Measurements from ENCODE around the gene GAD2.
"Not testable (repeated sequence)": the region's sequence is repeated elsewhere in the genome, so short reads cannot be mapped to it uniquely, and the experiment has no call there.

Gene GAD2

DNA sequence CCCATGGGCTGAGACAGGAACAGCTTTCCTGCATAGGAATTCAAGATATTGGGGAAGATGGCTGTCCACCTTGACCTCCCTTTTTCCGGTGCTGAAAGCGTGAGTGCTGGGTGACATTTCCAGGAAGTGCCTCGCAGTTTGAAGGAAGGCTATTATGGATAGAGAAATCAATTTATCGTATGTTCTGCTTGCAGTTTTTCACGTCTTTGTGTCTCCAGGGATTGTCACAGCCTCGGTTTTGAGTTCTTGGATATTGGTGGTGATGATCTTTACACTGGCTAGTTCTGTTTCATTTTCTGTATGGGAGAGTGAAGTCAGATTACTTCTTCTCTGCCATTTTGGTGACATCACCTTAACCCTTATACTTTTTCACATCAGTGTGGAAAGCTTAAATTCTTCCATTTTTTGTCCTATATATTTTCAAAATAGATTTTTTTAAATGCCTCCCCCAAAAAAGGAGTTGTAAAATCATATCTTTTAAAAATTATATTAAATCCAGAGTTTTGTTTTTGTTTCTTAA lies 119.1 kb downstream of the GAD2 start:
- H3K79me2 ChIP-seq (ENCODE audit: control insufficient read depth, insufficient read depth, low read length): no peaks in the 10 kb centered on the region
- H4K8ac ChIP-seq (ENCODE audit: low read depth, low read length): no peak overlapping the region
- no peak overlapping the region for H3K56ac ChIP-seq (ENCODE audit: low read length)
- H3K23ac ChIP-seq (ENCODE audit: low read length): no peak overlapping the region
- H3K79me1 ChIP-seq (ENCODE audit: low read length): no peaks in the 10 kb centered on the region
- H3K27me3 ChIP-seq (ENCODE audit: insufficient read depth, low read length, poor library complexity): no peaks in the 10 kb centered on the region
- no peak overlapping the region for H3K4me2 ChIP-seq (ENCODE audit: low read length)
- no peak overlapping the region for H3K4me3 ChIP-seq (ENCODE audit: low read length)
- no CpG with 5 or more reads among the region's 6 CpGs for WGBS (ENCODE audit: extremely low coverage, insufficient coverage, low lambda C conversion rate)
- no peak overlapping the region for H2AK5ac ChIP-seq (ENCODE audit: low read length)
- no peak for DNase-seq
- H2BK5ac ChIP-seq (ENCODE audit: low read length): no peak overlapping the region
- no peak overlapping the region for H2BK120ac ChIP-seq (ENCODE audit: low read depth, low read length)
- no peaks in the 10 kb centered on the region for H3K36me3 ChIP-seq (ENCODE audit: control insufficient read depth, insufficient read depth, low read length)
- H3K27ac ChIP-seq (ENCODE audit: low read depth, low read length): no peak overlapping the region
- H3K4me1 ChIP-seq (ENCODE audit: control insufficient read depth, low read depth, low read length): no peaks in the 10 kb centered on the region
- no peak overlapping the region for H2BK15ac ChIP-seq (replicated peaks; ENCODE audit: low read depth)
- H4K5ac ChIP-seq (ENCODE audit: low read length): no peak overlapping the region
- H3K4ac ChIP-seq (ENCODE audit: low read depth, low read length): no peak overlapping the region
- H3K9ac ChIP-seq (ENCODE audit: low read length): no peak overlapping the region
- H3K18ac ChIP-seq (ENCODE audit: low read length): no peak overlapping the region

DNA sequence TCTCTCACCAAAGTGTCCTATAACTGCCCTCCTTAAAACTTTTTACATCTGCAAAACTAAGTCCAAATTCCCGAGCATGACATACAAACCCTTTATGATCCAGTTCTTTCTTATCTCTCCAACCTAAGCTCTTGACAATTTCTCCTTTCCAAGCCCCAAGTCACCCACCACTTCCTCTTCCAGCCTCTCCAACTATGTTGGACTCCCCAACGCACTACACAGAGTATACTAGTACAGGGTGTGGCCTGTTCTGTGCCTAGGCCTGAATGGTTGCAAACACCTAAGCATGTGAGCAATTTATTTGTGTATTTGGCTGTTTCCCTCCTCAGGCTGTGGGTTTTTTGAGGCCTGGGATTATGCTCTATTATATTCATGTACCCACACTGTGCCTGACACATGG lies 120.4 kb downstream of the GAD2 start:
- Histone ChIP-seq H3K27me3 (ENCODE audit: insufficient read depth, low read length, poor library complexity) (no peaks in the 10 kb centered on the region), H3K4me3 (ENCODE audit: low read length) (no peak overlapping the region), H4K8ac (ENCODE audit: low read depth, low read length) (no peak overlapping the region), H3K23ac (ENCODE audit: low read length) (no peak overlapping the region), H2AK5ac (ENCODE audit: low read length) (no peak overlapping the region), H2BK120ac (ENCODE audit: low read depth, low read length) (no peak overlapping the region), H4K5ac (ENCODE audit: low read length) (no peak overlapping the region), H3K79me1 (ENCODE audit: low read length) (no peaks in the 10 kb centered on the region), H3K4me2 (ENCODE audit: low read length) (no peak overlapping the region), H2BK5ac (ENCODE audit: low read length) (no peak overlapping the region), H2BK15ac (replicated peaks; ENCODE audit: low read depth) (no peak overlapping the region), H3K18ac (ENCODE audit: low read length) (no peak overlapping the region), H3K9ac (ENCODE audit: low read length) (no peak overlapping the region), H3K4ac (ENCODE audit: low read depth, low read length) (no peak overlapping the region), H3K27ac (ENCODE audit: low read depth, low read length) (no peak overlapping the region), H3K56ac (ENCODE audit: low read length) (no peak overlapping the region), H3K79me2 (ENCODE audit: control insufficient read depth, insufficient read depth, low read length) (no peaks in the 10 kb centered on the region), H3K4me1 (ENCODE audit: control insufficient read depth, low read depth, low read length) (no peaks in the 10 kb centered on the region), H3K36me3 (ENCODE audit: control insufficient read depth, insufficient read depth, low read length) (no peaks in the 10 kb centered on the region)
- DNase-seq: no peak
- WGBS (ENCODE audit: extremely low coverage, insufficient coverage, low lambda C conversion rate): no CpG with 5 or more reads among the region's 2 CpGs

DNA sequence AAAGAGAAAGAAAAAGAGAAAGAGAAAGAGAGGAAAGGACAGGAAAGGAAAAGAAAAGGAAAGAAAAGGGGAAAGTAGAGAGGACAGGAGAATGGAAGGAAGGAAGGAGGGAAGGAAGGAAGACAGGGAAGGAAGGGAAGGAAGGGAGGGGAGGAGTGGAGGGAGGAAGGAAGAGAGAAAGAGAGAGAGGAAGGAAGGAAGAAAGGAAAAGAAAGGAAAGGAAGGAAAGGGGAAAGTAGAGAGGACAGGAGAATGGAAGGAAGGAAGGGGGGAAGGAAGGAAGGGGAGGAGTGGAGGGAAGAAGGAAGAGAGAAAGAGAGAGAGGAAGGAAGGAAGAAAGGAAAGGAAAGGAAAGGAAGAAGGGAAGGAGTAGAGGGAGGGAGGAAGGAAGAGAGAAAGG lies 125.1 kb downstream of the GAD2 start:
- Histone ChIP-seq H2BK120ac (ENCODE audit: low read depth, low read length) (no peak overlapping the region), H3K79me1 (ENCODE audit: low read length) (no peaks in the 10 kb centered on the region)

GRCh38 chr10:26348821-26349417 lies 132.3 kb downstream of the GAD2 start:
- not testable (repeated sequence) for H4K5ac ChIP-seq (ENCODE audit: low read length)

More for the DNA sequence above, 125.1 kb downstream of the GAD2 start:
- H3K4me1 ChIP-seq (ENCODE audit: control insufficient read depth, low read depth, low read length): no peaks in the 10 kb centered on the region
- no peak overlapping the region for H3K56ac ChIP-seq (ENCODE audit: low read length)
- H3K4ac ChIP-seq (ENCODE audit: low read depth, low read length): no peak overlapping the region
- no peak overlapping the region for H4K5ac ChIP-seq (ENCODE audit: low read length)
- H3K27me3 ChIP-seq (ENCODE audit: insufficient read depth, low read length, poor library complexity): no peaks in the 10 kb centered on the region
- H3K23ac ChIP-seq (ENCODE audit: low read length): no peak overlapping the region
- H3K79me2 ChIP-seq (ENCODE audit: control insufficient read depth, insufficient read depth, low read length): no peaks in the 10 kb centered on the region
- H2BK15ac ChIP-seq (replicated peaks; ENCODE audit: low read depth): no peak overlapping the region
- H2BK5ac ChIP-seq (ENCODE audit: low read length): no peak overlapping the region
- H3K4me3 ChIP-seq (ENCODE audit: low read length): no peak overlapping the region
- H3K18ac ChIP-seq (ENCODE audit: low read length): no peak overlapping the region
- H4K8ac ChIP-seq (ENCODE audit: low read depth, low read length): no peak overlapping the region
- no peak overlapping the region for H3K27ac ChIP-seq (ENCODE audit: low read depth, low read length)
- no peak overlapping the region for H3K9ac ChIP-seq (ENCODE audit: low read length)
- H3K36me3 ChIP-seq (ENCODE audit: control insufficient read depth, insufficient read depth, low read length): no peaks in the 10 kb centered on the region
- H2AK5ac ChIP-seq (ENCODE audit: low read length): no peak overlapping the region
- DNase-seq: no peak
- H3K4me2 ChIP-seq (ENCODE audit: low read length): no peak overlapping the region

More at GRCh38 chr10:26348821-26349417, 132.3 kb downstream of the GAD2 start:
- H2BK15ac ChIP-seq (replicated peaks; ENCODE audit: low read depth); H3K4ac ChIP-seq (ENCODE audit: low read depth, low read length); H3K4me1 ChIP-seq (ENCODE audit: control insufficient read depth, low read depth, low read length); H3K9ac ChIP-seq (ENCODE audit: low read length); H4K8ac ChIP-seq (ENCODE audit: low read depth, low read length); H3K27me3 ChIP-seq (ENCODE audit: insufficient read depth, low read length, poor library complexity); H3K36me3 ChIP-seq (ENCODE audit: control insufficient read depth, insufficient read depth, low read length); DNase-seq; H2BK5ac ChIP-seq (ENCODE audit: low read length); H2AK5ac ChIP-seq (ENCODE audit: low read length); H2BK120ac ChIP-seq (ENCODE audit: low read depth, low read length); H3K4me3 ChIP-seq (ENCODE audit: low read length); H3K79me1 ChIP-seq (ENCODE audit: low read length); H3K79me2 ChIP-seq (ENCODE audit: control insufficient read depth, insufficient read depth, low read length); H3K27ac ChIP-seq (ENCODE audit: low read depth, low read length); H3K18ac ChIP-seq (ENCODE audit: low read length); H3K23ac ChIP-seq (ENCODE audit: low read length); H3K4me2 ChIP-seq (ENCODE audit: low read length); H3K56ac ChIP-seq (ENCODE audit: low read length): not testable (repeated sequence)
- WGBS (ENCODE audit: extremely low coverage, insufficient coverage, low lambda C conversion rate): no CpG with 5 or more reads among the region's 9 CpGs
